Measurements from ENCODE around the gene KLF9. TPM values are rescaled to one million over a fixed set of nuclear protein-coding genes. Genes with fewer than 3 reads are reported as not detected.

KLF9 gene
- total RNA-seq, 2 experiments from 2014 or later, result 132 to 135 TPM

DNA sequence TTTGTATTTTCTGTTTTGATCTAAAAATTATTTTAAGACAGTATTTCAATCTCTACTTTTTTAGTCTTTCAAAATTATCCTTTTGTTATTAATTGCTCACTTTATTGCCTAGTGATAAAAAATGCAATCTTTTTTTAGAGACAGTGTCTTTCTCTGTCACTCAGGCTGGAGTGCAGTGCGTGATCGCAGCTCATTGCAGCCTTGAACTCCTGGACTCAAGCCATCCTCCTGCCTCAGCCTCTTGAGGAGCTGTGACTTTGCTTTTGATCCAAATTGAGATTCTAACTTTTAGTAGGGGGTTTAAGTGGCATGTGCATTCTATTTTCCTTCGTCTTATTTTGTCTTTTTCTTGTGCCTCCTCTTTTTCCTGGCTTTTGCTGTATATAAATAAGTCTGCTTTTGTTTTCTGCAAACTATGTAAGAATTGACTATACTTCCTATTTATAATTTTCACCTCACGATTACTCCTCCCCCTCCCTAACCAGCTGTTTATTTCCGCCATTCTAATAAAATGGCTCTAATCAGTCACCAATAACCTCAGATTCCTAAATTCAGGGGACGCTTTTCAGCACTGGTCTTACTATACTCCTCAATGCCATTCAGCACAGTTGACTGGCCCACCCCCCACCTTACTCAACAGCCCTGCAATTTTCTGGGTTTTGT lies 32.3 kb downstream of the KLF9 start:
- H3K27ac ChIP-seq (ENCODE audit: low read depth in 1 of 2, low read length in 2 of 2), result no peak overlapping the region
- peaks cover 20% of the 10 kb centered on the region for H3K36me3 ChIP-seq (ENCODE audit: insufficient read depth, low read length)
- ChIA-PET POLR2A (interaction anchor here (0.8 kb wide), 1 partner anchor 37 kb away, joined by 3 read pairs; no protein-coding TSS in a partner anchor), CTCF (no interaction called here)
- ATAC-seq (ENCODE audit: poor library complexity) (no peak), DNase-seq (no peak)
- H3K4me3 ChIP-seq (ENCODE audit: low read length), result no peak overlapping the region
- Mint-ChIP-seq H3K9me3 (no peaks in the 10 kb centered on the region), H3K4me1 (ENCODE audit: low read depth) (peaks cover 9% of the 10 kb centered on the region), H3K27ac (no peak overlapping the region), H3K36me3 (ENCODE audit: low read depth) (peaks cover 37% of the 10 kb centered on the region), H3K27me3 (no peaks in the 10 kb centered on the region), H3K4me3 (no peak overlapping the region)
- intact Hi-C loops (cut with DNase I, micrococcal nuclease), result loop anchor here in 1 of 2 experiments (1.0 kb wide), 1 partner anchor 10 kb away; no protein-coding TSS in a partner anchor
- no peaks in the 10 kb centered on the region for H3K9me3 ChIP-seq (ENCODE audit: control insufficient read depth in 1 of 2, insufficient read depth in 1 of 2, low read length in 2 of 2)
- TF ChIP-seq, protein P1, sequence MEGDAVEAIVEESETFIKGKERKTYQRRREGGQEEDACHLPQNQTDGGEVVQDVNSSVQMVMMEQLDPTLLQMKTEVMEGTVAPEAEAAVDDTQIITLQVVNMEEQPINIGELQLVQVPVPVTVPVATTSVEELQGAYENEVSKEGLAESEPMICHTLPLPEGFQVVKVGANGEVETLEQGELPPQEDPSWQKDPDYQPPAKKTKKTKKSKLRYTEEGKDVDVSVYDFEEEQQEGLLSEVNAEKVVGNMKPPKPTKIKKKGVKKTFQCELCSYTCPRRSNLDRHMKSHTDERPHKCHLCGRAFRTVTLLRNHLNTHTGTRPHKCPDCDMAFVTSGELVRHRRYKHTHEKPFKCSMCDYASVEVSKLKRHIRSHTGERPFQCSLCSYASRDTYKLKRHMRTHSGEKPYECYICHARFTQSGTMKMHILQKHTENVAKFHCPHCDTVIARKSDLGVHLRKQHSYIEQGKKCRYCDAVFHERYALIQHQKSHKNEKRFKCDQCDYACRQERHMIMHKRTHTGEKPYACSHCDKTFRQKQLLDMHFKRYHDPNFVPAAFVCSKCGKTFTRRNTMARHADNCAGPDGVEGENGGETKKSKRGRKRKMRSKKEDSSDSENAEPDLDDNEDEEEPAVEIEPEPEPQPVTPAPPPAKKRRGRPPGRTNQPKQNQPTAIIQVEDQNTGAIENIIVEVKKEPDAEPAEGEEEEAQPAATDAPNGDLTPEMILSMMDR (IDR thresholded peaks at IDR 0.05), result no peak
- H3K27me3 ChIP-seq (ENCODE audit: control insufficient read depth in 1 of 2, insufficient read depth in 2 of 2, low read length in 2 of 2), result no peaks in the 10 kb centered on the region
- no peaks in the 10 kb centered on the region for H3K4me1 ChIP-seq (ENCODE audit: insufficient read depth, low read length)

DNA sequence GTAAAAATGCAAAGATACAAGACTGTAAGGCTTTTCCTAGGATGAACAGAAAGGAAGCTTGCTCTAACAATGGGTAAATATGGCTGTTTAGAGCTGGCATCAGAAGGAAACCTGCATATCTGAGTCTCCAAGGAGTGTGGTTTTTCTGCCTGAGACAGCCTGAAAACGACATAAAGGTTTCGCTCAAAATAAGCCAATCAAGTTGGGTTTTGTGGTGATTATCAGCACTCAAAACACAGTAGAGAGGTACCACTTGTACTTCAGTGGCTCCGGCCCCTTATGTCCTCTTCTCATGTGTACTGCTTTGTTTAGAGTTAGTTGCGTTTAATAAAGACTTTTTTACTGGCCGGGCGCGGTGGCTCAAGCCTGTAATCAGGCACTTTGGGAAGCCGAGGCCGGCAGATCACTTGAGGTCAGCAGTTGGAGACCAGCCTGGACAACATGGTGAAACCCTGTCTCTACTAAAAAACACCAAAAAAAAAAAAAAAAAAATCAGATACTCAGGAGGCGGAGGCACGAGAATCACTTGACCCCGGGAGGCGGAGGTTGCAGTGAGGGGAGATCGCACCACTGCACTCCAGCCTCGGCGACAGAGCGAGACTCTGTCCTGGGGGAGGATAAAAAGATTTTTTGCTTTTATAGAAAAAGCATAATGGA lies 39.4 kb downstream of the KLF9 start:
- no peaks in the 10 kb centered on the region for H3K36me3 Mint-ChIP-seq (ENCODE audit: low read depth)
- no peaks in the 10 kb centered on the region for H3K36me3 ChIP-seq (ENCODE audit: insufficient read depth, low read length)
- TF ChIP-seq, protein P1 (IDR thresholded peaks at IDR 0.05), result no peak

GRCh38 chr9:70367305-70367930 lies 47.0 kb downstream of the KLF9 start:
- H3K27ac ChIP-seq (ENCODE audit: low read depth in 1 of 2, low read length in 2 of 2), result no peak overlapping the region
- no peak overlapping the region for H3K4me3 ChIP-seq (ENCODE audit: low read length)
- POLR2A ChIA-PET, result interaction anchor here (1.6 to 1.8 kb wide), 2 partner anchors 47 to 53 kb away, joined by 4 to 5 read pairs; partner anchors contain the start of gene KLF9
- Mint-ChIP-seq H3K4me1 (ENCODE audit: low read depth) (no peaks in the 10 kb centered on the region), H3K9me3 (no peaks in the 10 kb centered on the region), H3K36me3 (ENCODE audit: low read depth) (no peaks in the 10 kb centered on the region), H3K27me3 (no peaks in the 10 kb centered on the region), H3K4me3 (no peak overlapping the region), H3K27ac (no peak overlapping the region)
- no peaks in the 10 kb centered on the region for H3K27me3 ChIP-seq (ENCODE audit: control insufficient read depth in 1 of 2, insufficient read depth in 2 of 2, low read length in 2 of 2)
- no peaks in the 10 kb centered on the region for H3K4me1 ChIP-seq (ENCODE audit: insufficient read depth, low read length)
- H3K9me3 ChIP-seq (ENCODE audit: control insufficient read depth in 1 of 2, insufficient read depth in 1 of 2, low read length in 2 of 2), result no peaks in the 10 kb centered on the region
- intact Hi-C loops (cut with DNase I, micrococcal nuclease), result no loop called here
- TF ChIP-seq, protein P1 (IDR thresholded peaks at IDR 0.05), result no peak
- ATAC-seq (ENCODE audit: poor library complexity) (no peak), DNase-seq (no peak)
- H3K36me3 ChIP-seq (ENCODE audit: insufficient read depth, low read length), result no peaks in the 10 kb centered on the region
- CTCF ChIA-PET, result no interaction called here

More for the DNA sequence above, 39.4 kb downstream of the KLF9 start:
- ChIA-PET CTCF (no interaction called here), POLR2A (no interaction called here)
- H3K4me1 Mint-ChIP-seq (ENCODE audit: low read depth), result no peaks in the 10 kb centered on the region
- DNase-seq, result no peak
- Histone ChIP-seq H3K4me3 (ENCODE audit: low read length) (no peak overlapping the region), H3K9me3 (ENCODE audit: control insufficient read depth in 1 of 2, insufficient read depth in 1 of 2, low read length in 2 of 2) (no peaks in the 10 kb centered on the region), H3K4me1 (ENCODE audit: insufficient read depth, low read length) (no peaks in the 10 kb centered on the region), H3K27ac (ENCODE audit: low read depth in 1 of 2, low read length in 2 of 2) (no peak overlapping the region), H3K27me3 (ENCODE audit: control insufficient read depth in 1 of 2, insufficient read depth in 2 of 2, low read length in 2 of 2) (no peaks in the 10 kb centered on the region)
- intact Hi-C loops (cut with DNase I, micrococcal nuclease), result no loop called here
- no peak for ATAC-seq (ENCODE audit: poor library complexity)
- H3K9me3 Mint-ChIP-seq, result no peaks in the 10 kb centered on the region
- no peaks in the 10 kb centered on the region for H3K27me3 Mint-ChIP-seq
- no peak overlapping the region for H3K4me3 Mint-ChIP-seq
- no peak overlapping the region for H3K27ac Mint-ChIP-seq
